ELF-1 (cell line): ENCODE data around the gene LITAF.
A peak's percentile ranks its signal among the peaks of the same experiment; 100 is the strongest.
"Not testable (repeated sequence)": the region's sequence is repeated elsewhere in the genome, so short reads cannot be mapped to it uniquely, and the experiment has no call there.

Experiments
- DNase-seq: peaks from one replicate; pipeline ENCODE4 v3.0.0-alpha.2; 2016; ENCODE audit warnings: low read depth, low spot score

LITAF gene

DNA sequence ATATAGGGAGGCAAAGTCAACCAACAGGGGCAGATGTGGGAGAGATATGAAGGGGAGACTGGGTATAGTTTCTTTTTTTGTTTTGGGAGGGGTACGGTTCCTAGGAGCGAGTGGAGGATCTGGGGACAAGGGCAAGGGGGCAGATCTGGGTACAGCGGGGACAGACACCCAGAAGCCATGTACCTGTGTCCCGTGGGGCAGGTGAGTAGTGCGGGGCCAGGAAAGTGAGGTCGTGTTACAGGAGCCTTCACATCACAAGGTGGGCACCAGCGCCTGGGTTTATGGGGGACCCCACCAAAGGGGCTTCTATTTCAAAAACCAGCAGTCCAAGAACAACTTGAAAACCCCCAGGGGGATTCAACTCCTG, 11.5 kb downstream of the LITAF start:
- no peak for DNase-seq

DNA sequence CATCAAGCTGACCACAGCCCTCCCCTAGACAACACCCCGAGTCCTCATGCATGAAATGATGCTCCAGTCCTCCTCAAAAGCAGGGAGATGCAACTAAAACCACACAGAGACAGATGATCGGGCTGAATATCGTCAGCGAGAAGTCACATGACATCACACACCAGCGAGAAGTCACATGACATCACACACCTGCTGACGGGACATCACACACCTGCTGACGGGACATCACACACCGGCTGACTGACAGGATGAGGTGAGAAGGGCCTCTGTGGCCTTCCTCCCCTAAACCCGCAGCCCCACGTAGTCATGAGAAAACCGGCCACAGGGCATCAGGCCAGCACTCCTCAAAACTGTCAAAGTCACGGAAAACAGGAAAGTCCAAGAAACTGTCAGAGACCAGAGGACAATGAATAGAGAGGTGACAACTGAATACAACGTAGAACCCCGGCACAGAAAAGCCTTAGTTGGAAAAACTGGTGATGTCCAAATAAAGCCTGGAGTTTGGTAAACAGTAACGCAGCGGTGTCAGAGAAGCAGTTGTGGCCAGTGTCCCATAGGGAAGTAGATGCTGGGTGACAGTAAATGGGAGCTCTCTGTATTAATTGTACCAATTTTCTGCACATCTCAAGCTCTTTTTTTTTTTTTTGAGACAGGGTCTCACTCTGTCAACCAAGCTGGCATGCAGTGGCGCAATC, 14.3 kb downstream of the LITAF start:
- DNase-seq = no peak

DNA sequence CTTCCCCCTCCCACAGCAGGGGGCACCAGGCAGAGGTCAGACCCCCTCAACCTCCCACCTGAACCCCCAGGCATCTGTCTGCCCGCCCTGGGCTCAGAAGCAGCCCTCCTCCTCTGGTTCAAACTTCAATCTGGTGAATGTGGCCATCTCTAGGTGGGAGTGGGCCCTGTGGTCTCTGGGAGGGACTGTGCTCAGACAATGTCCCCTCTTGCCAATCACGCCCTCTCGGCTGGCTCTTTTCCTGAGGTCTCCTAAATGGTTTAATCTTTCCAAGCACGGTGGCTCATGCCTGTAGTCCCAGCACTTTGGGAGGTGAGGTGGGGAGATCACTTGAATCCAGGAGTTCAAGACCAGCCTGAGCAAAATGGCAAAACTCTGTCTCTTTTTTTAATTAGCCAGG, 15.2 kb downstream of the LITAF start:
- DNase-seq = no peak

DNA sequence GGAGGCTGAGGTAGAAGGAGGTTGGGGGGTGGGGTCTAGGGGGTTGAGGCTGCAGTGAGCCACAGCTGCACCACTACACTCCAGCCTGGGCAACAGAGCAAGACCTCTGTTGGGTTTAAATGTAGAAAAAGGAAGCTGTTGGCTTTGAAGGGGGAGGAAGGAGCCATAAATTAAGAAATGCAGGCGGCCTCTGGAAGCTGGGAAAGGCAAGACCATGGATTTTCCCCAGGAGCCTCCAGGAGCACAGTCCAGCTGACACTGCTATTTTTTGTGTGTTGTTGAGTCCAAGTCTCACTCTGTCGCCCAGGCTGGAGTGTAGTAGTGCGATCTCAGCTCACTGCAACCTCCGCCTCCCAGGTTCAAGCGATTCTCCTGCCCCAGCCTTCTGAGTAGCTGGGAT, 15.9 kb downstream of the LITAF start:
- DNase-seq = no peak

DNA sequence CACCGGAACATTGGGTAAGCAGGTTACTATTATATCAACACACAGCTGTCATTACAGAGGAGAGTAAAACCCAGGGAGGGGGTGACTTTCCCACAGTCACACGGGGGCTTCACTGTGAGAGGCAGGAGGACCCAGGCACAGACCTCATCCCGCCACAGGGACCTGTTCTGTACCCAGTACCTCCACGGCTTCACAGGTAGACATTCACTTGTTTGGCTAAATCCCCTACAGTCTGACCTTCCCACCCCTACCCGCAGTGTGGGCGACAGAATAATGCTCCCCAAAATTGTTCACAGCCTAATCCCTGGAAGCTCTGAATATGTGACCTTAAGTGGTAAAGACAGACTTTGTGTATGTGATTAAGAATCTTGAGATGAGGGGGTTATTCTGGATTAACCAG, 16.5 kb downstream of the LITAF start:
- no peak for DNase-seq

DNA sequence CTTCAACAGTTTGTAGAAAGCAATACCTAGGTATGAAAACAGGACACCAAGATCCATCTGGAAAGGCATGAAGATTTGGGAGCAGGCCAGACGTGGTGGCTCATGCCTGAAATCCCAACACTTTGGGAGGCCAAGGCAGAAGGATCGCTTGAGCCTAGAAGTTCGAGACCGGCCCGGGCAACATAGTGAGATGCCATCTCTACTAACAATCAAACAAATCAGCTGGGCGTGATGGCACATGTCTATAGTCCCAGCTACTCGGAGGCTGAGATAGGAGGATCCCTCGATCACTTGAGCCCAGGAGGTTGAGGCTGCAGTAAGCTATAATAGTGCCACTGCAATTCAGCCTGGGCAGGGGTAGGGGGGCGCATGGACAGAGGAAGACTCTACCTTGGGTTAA, 20.3 kb downstream of the LITAF start:
- no peak for DNase-seq

DNA sequence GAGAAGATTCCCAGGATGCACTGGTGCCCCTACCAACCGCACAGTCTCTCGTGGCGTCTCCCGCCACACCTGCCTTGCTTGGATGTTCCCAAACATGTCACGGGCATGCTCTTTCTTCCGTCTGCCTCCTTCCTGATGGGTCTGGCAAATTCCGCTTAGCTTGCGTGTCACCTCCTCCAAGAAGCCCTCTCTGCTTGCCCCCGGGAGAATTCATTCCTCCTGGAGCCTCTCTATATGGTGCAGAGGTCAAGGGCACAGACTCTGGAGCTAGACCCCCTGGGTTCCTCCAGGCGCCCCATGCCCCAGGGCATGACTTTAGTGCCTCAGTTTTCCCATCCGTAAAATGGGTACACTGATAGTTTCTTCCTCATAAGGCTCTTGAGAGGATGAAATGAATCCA, 21.1 kb downstream of the LITAF start:
- no peak for DNase-seq

DNA sequence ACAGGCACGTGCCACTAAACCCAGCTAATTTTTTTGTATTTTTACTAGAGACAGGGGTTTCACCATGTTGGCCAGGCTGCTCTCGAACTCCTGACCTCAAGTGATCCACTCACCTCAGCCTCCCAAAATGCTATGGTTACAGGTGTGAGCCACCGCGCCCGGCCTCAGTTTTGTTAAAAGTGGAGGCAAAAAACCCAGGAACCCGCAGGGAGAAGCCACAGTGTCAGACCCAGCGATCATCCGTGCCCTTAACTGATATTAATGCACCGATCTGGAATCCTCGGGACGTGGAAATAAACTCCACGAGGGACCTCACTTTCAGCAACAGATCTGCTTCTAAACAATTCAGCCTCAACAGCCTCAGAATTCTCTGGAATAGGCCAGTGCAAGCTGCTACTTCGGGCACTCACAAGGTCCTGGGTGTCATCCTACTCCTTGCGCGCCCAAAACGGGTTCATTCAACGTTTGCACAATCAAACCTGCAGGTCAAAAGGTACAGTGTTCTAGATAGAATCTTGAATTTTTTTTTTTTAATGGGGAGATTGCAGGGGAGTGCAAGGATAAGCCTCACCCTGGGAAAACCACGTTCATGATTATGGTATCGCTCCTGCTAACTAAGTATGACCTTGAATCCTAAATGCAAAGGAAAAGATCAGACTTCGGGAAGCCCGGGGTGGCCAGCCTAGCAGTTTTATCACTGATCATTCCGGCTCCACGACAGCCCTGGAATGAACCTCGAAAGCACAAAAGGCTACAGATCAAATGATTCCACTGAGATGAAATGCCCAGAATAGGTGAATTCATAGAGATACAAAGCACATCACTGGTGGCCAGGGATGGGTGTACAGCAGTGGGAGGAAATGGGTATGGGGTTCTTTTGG, 22.4 kb downstream of the LITAF start:
- DNase-seq = no peak

DNA sequence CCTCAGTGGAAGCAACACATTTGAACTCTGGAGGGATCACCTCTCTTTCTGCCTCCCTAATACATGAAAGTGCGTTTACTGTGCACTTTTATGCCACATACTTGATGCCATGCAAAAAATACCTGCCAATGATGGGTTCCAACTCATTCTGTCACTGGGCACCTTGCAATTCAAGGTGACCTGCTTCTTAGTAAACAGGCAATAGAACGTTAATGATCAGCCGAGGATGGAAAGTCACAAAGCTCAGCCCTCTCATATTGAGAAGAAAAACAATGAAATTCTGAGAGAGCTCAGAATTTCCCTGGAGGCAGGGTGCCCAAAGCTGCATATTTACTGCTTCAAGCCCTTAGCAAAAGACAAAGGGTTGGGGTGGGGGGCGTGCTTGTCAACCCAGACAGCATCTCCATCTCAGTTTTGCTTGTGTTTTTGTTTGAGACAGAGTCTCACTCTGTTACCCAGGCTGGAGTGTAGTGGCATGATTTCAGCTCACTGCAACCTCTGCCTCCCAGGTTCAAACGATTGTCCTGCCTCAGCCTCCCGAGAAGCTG, 23.2 kb downstream of the LITAF start:
- DNase-seq = no peak

DNA sequence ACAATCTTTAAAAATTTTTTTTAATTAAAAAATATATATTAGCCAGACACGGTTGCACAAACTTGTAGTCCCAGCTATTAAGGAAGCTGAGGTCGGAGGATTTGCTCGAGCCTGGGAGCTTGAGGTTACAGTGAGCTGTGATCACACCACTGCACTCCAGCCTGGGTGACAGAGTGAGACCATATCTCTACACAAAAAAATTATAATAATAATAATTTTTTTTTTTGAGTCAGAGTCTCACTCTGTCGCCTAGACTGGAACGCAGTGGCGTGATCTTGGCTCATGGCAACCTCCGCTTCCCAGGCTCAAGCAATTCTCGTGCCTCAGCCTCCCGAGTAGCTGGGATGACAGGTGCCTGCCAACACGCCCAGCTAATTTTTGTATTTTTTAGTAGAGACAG, 23.8 kb downstream of the LITAF start:
- no peak for DNase-seq

DNA sequence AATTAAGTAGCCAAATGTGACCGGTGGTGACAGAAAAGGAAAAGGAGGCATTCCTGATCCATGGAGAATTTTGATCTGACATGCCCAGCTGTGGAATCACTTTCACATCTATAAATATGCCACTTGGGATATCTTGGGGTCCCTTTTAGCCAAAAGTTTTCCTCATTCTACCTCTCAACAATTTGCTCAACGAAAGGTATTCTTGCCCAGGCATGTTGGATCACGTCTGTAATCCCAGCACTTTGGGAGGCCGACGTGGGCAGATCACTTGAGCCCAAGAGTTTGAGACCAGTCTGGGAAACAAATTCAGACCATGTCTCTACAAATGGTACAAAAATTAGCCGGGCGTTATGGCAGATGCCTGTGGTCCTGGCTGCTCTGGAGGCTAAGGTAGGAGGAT, 24.3 kb downstream of the LITAF start:
- DNase-seq = no peak

DNA sequence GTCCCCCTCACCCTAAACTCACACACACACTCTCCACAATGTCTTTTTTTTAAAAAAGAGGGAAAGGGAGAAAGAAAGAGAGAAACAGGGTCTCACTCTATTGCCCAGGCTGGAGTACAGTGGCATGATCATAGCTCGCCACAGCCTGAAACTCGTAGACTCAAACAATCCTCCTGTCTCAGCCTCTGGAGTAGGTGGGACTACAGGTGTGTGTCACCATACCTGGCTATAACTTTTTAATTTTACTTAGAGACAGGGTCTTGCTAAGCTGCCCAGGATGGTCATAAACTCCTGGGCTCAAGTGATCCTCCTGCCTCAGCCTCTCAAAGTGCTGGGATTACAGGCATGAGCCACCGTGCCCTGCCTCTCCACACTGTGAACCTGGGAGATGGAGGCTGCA, 24.9 kb downstream of the LITAF start:
- no peak for DNase-seq

DNA sequence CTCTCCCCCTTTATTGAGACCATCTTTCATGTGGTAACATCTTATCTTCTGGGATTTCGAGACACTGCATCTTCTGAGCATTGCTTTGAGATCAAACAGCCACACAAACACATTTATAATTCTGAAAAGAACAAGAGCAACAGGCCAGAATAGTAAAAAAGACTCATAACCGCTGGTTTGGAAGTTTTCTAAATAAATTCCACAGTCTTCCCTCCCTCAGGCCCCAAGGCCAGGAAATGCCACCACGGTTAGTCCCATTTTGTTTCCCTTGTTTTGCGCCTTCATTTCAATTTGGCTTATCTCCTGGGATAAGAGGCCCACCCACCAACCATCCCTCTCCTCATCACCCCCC, 25.3 kb downstream of the LITAF start:
- no peak for DNase-seq

DNA sequence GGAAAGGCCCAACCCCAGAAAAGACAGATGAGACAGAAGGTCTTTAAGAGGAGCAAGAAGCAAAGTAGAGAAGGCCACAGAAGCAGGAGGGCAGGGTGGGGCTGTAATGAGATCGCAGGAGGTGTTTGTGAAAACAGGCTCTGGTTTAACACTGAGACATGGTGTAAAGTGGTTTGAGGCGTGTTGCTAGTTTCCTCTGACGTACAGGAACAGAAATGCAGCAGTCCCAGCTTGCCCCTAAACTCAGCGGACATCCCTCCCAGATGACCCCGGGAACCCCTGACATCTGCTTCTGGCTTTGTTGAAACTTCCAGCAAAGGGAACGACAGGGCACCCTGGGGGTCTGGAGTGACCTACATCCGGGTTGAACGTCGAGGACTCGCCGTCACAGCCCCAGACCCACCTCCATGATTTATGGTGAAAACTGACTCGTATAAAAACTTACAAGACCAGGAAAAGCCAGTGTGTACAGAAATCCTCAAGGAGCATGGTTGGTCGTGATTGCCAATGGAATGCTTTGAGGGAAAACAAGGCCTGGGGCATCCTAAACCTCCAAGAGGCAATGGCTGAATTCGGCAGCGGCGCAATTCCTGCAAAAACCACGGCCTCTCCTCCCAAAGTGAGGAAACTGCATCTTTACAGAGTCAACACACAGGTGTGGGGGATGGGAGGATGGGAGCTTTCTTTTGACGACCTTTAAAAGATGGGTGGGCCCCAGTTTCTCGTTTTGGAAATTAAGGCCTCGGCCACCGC, 25.8 kb downstream of the LITAF start:
- peak; percentile 86 for DNase-seq

DNA sequence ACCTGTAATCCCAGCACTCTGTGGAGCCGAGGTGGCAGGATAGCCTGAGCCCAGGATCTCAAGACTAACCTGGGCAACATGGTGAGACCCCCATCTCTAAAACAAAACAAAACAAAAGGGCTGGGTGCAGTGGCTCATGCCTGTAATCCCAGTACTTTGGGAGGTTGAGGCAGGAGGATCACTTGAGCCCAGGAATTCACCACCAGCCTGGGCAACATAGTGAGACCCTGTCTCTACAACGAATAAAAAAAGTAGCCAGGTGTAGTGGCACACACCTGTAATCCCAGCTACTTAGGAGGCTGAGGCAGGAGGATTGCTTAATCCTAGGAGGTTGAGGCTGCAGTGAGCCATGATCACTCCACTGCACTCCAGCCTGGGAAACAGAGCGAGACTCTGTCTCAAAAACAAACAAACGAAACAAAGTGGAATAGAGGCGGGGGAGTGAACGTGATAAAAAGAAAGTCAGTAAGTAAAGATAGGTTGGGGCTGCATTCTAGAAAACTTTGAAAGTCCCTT, 28.4 kb downstream of the LITAF start:
- DNase-seq = not testable (repeated sequence)

DNA sequence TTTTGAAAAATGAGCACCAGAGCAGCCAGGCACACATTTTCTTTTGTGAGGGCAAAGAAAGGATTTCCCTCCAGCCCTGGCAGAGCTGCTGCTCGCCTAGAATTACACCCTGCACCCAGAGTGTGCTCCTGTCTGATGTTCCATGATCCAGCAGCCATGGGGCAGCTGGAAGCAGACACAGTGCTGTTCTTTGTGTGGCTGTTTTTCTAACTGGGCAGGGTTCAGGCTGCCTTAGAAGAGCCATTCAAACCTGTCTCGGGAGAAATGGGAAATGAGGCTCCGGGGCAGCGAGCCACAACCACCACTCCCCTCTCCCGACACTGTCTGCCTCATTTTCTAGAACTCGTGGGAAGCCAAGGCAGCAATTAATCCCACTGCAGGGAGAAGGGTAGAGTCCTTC, 28.9 kb downstream of the LITAF start:
- DNase-seq = no peak

DNA sequence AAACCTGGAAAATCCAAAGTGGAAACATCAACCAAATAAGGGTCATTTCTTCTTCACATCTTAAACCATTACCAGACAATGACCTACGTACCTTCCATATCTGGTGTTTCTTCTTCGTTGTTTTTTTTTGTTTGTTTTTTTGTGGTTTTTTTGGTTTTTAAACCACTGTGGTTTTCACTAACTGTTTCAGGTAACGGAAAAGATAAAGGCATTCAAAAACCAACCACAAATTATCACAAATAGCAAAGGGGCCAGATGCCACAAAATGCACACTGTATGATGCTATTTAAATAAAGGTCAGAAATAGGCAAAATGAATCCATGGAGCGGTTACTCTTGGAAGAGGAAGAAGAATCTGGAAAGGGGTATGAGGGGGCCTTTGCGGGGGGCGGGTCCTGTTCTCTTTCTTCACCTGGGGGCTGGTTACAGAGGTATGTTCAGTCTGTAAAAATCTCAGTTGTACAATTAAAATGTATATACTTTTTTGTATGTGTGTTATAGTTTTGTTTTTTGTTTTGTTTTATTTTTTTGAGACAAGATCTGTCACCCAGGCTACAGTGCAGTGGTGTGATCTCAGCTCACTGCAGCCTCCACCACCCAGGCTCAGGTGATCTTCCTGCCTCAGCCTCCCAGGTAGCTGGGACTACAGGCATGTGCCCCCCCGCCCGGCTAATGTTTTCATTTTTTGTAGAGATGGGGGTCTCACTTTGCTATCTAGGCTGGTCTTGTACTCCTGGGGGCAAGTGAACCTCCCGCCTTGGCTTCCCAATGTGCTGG, 29.6 kb downstream of the LITAF start:
- DNase-seq = no peak

DNA sequence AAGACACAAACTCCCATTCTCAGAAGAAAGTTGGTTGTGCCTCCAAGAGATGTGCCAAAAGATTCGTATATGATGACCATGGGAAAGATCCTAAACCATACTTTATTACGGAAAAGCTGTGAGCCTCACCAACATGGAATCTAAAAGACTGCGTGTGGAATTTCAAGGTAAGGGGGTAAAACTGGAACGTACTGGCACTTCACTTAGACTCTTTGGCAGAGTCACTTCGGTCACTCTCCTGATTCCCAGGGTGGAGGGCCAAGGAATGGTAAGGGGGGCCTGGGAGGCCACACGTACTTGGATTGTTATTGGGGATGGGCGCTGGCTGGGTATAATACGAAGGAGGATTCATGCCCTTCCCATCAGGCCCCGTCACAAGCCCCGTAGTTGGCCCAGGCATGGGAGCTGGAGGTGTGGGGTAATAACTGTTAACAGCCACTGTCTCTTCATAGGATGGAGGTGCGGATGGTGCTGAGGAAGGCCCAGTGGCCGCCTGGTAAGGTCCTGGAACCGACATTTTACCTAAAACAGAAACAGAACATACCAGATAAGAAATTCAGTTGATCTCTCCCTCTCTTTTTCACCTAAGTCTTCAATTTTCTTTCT, 30.4 kb downstream of the LITAF start:
- DNase-seq = no peak

DNA sequence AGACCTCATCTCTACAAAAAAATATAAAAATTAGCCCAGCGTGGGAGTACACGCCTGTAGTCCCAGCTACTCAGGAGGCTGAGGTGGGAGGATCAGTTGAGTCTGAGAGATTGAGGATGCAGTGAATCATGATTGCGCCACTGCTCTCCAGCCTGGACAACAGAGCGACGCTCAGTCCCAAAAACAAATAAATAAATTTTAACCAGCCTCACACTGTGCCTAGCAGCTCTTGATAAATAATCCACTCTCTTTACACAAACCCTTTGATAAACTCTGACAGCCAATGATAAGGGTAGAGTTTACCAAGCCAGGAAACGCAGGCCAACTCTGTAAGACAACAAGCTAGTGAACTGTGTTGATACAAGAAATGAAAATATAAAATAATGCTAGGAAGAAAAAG, 32.7 kb downstream of the LITAF start:
- DNase-seq = no peak

DNA sequence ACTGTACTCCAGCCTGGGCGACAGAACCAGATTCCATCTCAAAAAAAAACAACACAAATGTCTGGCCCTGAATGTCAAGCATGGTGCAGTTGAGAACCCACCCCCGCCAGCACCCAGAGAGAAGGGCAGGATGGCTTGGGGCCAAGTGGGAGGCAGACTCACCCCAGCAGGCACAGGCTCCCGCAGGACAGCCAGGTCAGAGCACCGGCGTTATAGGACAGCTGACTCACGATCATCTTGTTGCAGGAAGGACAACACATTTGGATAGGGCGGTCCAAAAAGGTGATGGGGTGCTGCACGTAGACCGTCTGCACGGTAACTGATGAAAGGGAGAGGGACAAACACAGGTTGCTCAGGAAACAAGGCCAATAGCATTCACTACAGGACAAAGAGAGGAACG, 33.3 kb downstream of the LITAF start:
- DNase-seq = no peak

DNA sequence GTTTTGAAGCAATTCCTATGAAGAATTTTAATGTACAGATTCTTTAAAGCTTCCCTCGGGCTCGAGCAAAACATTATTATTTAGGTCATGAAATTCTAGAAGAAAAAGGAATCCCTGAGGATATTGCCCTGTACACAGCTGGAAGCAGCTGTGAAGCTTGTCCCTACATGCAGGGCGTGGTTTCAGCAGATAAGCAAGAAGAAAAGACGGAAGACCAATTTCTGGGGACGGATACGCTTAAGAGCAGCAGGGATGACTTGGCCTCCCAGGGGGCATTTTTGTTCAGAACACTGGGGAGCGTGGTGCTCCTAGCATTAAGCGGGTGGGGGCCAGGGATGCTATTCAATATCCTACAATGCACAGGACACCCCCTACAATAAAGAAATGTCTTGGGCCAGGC, 34.3 kb downstream of the LITAF start:
- no peak for DNase-seq
